HG03520 (cell line): ENCODE measurements around the gene GTF2IRD1.
"Not testable (repeated sequence)": the region's sequence is repeated elsewhere in the genome, so short reads cannot be mapped to it uniquely, and the experiment has no call there.

Experiments used
- ATAC-seq: cut with Tn5 transposase; IDR thresholded peaks from one replicate; pipeline ENCODE4 v1.9.1; 2021; ENCODE audit warnings: mild to moderate bottlenecking, moderate library complexity; ENCODE audit not compliant: unreplicated experiment

GTF2IRD1 gene

GRCh38 chr7:74466196-74466813 is 12.6 kb downstream of the GTF2IRD1 start:
- ATAC-seq: no peak

GRCh38 chr7:74467876-74468275 is 14.2 kb downstream of the GTF2IRD1 start:
- no peak for ATAC-seq

GRCh38 chr7:74470504-74470903 is 16.8 kb downstream of the GTF2IRD1 start:
- ATAC-seq: no peak

GRCh38 chr7:74473116-74473515 is 19.4 kb downstream of the GTF2IRD1 start:
- no peak for ATAC-seq

- ATAC-seq: no peak
Measured at GRCh38 chr7:74474271-74474865, 20.7 kb downstream of the GTF2IRD1 start.

GRCh38 chr7:74475243-74475986 is 21.7 kb downstream of the GTF2IRD1 start:
- no peak for ATAC-seq

- ATAC-seq: no peak
Measured at GRCh38 chr7:74475987-74476350, 22.3 kb downstream of the GTF2IRD1 start.

- ATAC-seq: no peak
Measured at GRCh38 chr7:74476626-74477025, 22.9 kb downstream of the GTF2IRD1 start.

- no peak for ATAC-seq
Measured at GRCh38 chr7:74478671-74479065, 25.0 kb downstream of the GTF2IRD1 start.

GRCh38 chr7:74479066-74479781 is 25.5 kb downstream of the GTF2IRD1 start:
- ATAC-seq: no peak

GRCh38 chr7:74479961-74480829 is 26.5 kb downstream of the GTF2IRD1 start:
- ATAC-seq: no peak

GRCh38 chr7:74480861-74481417 is 27.2 kb downstream of the GTF2IRD1 start:
- no peak for ATAC-seq

- no peak for ATAC-seq
Measured at GRCh38 chr7:74481458-74482196, 27.9 kb downstream of the GTF2IRD1 start.

- no peak for ATAC-seq
Measured at GRCh38 chr7:74482197-74482467, 28.4 kb downstream of the GTF2IRD1 start.

- no peak for ATAC-seq
Measured at GRCh38 chr7:74482629-74483401, 29.1 kb downstream of the GTF2IRD1 start.

- no peak for ATAC-seq
Measured at GRCh38 chr7:74483402-74484336, 30.0 kb downstream of the GTF2IRD1 start.

- no peak for ATAC-seq
Measured at GRCh38 chr7:74485611-74486010, 31.9 kb downstream of the GTF2IRD1 start.

- not testable (repeated sequence) for ATAC-seq
Measured at GRCh38 chr7:74488518-74489030, 34.9 kb downstream of the GTF2IRD1 start.
